Endodermal cell (in vitro differentiated cells): ENCODE measurements around the gene P4HA1. TPM values are rescaled to one million over a fixed set of nuclear protein-coding genes. Genes with fewer than 3 reads are reported as not detected.

Source experiments
- DNase-seq: peaks from one replicate; pipeline ENCODE4 v3.0.0-alpha.2; 2017
- H3K27ac ChIP-seq: 2 replicates; pipeline ENCODE4 v1.5.1; 2013; ENCODE audit warnings: mild to moderate bottlenecking, low read depth, low read length, moderate library complexity
- H3K27me3 ChIP-seq: 2 replicates; pipeline ENCODE4 v1.6.1; 2013; ENCODE audit warnings: mild to moderate bottlenecking, low read length, moderate library complexity; ENCODE audit not compliant: insufficient read depth, control insufficient read depth, poor library complexity, severe bottlenecking
- H3K36me3 ChIP-seq: 2 replicates; pipeline ENCODE4 v1.7.0; 2013; ENCODE audit warnings: mild to moderate bottlenecking, low read length, moderate library complexity; ENCODE audit not compliant: control insufficient read depth, insufficient read depth
- H3K4me1 ChIP-seq: one replicate; pipeline ENCODE4 v1.7.0; 2013; ENCODE audit warnings: low read length; ENCODE audit not compliant: control insufficient read depth, insufficient read depth
- H3K4me3 ChIP-seq: 2 replicates; pipeline ENCODE4 v1.5.1; 2013; ENCODE audit warnings: mild to moderate bottlenecking, low read length, moderate library complexity
- H3K9ac ChIP-seq: 2 replicates; pipeline ENCODE4 v1.6.1; 2013; ENCODE audit warnings: mild to moderate bottlenecking, low read length, moderate library complexity; ENCODE audit not compliant: poor library complexity, severe bottlenecking; ENCODE audit errors: extremely low read depth
- H3K9me3 ChIP-seq: 2 replicates; pipeline ENCODE4 v1.6.1; 2013; ENCODE audit warnings: mild to moderate bottlenecking, low read length, moderate library complexity; ENCODE audit not compliant: control insufficient read depth
- H3K27ac Mint-ChIP-seq: 2 replicates; pipeline ENCODE4 v1.8.0; 2020; ENCODE audit warnings: mixed read lengths
- H3K27me3 Mint-ChIP-seq: 2 replicates; pipeline ENCODE4 v1.8.0; 2021; ENCODE audit warnings: mild to moderate bottlenecking, mixed read lengths; ENCODE audit not compliant: insufficient read depth
- H3K36me3 Mint-ChIP-seq: 2 replicates; pipeline ENCODE4 v1.8.0; 2020; ENCODE audit warnings: low read depth, mixed read lengths
- H3K4me1 Mint-ChIP-seq: 2 replicates; pipeline ENCODE4 v1.8.0; 2020; ENCODE audit warnings: mixed read lengths
- H3K4me3 Mint-ChIP-seq: 2 replicates; pipeline ENCODE4 v1.8.0; 2020; ENCODE audit warnings: mild to moderate bottlenecking, moderate library complexity, mixed read lengths
- H3K9me3 Mint-ChIP-seq: 2 replicates; pipeline ENCODE4 v1.8.0; 2020; ENCODE audit warnings: mild to moderate bottlenecking, mixed read lengths
- WGBS, 2 experiments: methylation state at CpG; one replicate each; pipeline versions ENCODE4 v1.1.5 to v1.1.7; 2013; ENCODE audit warnings: missing lambda C conversion rate in 2 of 2, mixed read lengths in 1 of 2; ENCODE audit not compliant: insufficient coverage in 1 of 2, insufficient read length in 1 of 2; 5-methylcytosine and 5-hydroxymethylcytosine counted together
- total RNA-seq, 2 donors: library from RNA; stranded (reverse); fragmentation: NEBNext Ultra II Directional in 1 of 2; extraction: Animal tissue kit (Norgen Biotek cat#: 25700) in 1 of 2; gene quantifications; 2 replicates in 1 of 2; 3 replicates in 1 of 2; pipeline ENCODE4 v1.2.1, GENCODE V29; 2021
- TF ChIP-seq, protein P1 (sequence below): fragments of 200-600 bp; sonication (generic); conservative IDR thresholded peaks from 2 replicates; pipeline ENCODE4 v1.5.0; 2021; ENCODE audit warnings: antibody characterized with exemption, mild to moderate bottlenecking

The P4HA1 gene
- total RNA-seq, 2 donors from 2014 or later, result 45.1 to 46.9 TPM

DNA sequence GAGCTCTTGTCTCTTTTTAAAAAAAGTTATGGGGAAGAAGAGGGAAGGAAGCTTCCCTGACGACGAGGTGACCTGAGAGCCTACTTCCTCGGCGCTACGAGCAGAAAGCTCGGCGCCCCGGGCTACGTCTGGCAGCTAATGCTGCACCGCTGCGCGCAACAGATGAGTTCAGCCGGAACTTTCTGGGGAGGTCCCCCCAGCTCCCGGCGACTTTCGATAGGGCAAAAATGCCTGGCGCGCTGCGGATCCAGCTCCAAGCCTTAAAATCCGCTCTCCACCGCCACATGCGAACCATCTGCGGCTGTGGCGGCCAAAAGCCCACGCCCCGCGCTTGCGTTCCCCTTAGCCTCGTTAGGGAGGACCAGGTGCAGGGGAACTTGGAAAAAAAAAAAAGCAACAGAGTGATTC is 621 bp downstream of the P4HA1 start:
- Histone ChIP-seq H3K27me3 (no peaks in the 10 kb centered on the region), H3K4me3 (peak overlapping the region; percentile 98), H3K4me1 (no peaks in the 10 kb centered on the region), H3K9me3 (no peaks in the 10 kb centered on the region), H3K36me3 (no peaks in the 10 kb centered on the region), H3K27ac (peak overlapping the region; percentile 81), H3K9ac (peak overlapping the region; percentile 92)
- DNase-seq, result peak; percentile 88
- Mint-ChIP-seq H3K27me3 (no peaks in the 10 kb centered on the region), H3K4me1 (peaks cover 15% of the 10 kb centered on the region), H3K4me3 (peak overlapping the region; percentile 95), H3K9me3 (no peaks in the 10 kb centered on the region), H3K27ac (peak overlapping the region; percentile 87), H3K36me3 (no peaks in the 10 kb centered on the region)
- TF ChIP-seq, protein P1, sequence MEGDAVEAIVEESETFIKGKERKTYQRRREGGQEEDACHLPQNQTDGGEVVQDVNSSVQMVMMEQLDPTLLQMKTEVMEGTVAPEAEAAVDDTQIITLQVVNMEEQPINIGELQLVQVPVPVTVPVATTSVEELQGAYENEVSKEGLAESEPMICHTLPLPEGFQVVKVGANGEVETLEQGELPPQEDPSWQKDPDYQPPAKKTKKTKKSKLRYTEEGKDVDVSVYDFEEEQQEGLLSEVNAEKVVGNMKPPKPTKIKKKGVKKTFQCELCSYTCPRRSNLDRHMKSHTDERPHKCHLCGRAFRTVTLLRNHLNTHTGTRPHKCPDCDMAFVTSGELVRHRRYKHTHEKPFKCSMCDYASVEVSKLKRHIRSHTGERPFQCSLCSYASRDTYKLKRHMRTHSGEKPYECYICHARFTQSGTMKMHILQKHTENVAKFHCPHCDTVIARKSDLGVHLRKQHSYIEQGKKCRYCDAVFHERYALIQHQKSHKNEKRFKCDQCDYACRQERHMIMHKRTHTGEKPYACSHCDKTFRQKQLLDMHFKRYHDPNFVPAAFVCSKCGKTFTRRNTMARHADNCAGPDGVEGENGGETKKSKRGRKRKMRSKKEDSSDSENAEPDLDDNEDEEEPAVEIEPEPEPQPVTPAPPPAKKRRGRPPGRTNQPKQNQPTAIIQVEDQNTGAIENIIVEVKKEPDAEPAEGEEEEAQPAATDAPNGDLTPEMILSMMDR, result no peak
- 0% methylated on average over 24 to 29 of the region's 29 CpGs for WGBS, 2 experiments

DNA sequence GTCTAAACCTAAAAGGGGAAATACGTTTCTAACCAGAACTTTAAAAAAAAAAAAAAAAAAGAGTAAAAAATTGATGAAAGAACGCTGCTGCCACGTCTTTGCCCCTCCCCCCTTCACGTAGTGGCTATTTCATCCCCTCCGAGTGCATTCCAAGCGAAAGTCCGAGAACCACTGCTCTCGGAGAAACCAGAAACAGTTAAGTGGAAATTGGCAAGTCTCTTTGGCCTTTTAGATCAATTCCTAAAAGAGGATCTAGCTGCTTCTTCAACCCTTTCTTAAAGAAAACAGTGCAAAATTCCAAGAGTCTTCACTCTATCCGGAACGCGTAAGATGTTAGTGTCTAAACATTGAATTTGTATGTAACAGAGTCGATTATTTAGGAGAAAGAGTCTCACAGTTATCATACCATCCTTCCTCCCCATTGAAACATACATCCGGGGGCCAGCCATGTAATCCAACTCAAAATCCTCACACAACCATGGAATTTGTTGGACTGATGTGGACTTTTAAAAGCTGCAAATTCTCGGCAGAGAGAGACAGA is 1.1 kb downstream of the P4HA1 start:
- H3K27me3 ChIP-seq, result no peaks in the 10 kb centered on the region
- WGBS, 2 experiments, result 0% methylated on average over 8 to 12 of the region's 14 CpGs
- Mint-ChIP-seq H3K9me3 (no peaks in the 10 kb centered on the region), H3K36me3 (no peaks in the 10 kb centered on the region), H3K4me1 (peaks cover 15% of the 10 kb centered on the region), H3K27ac (peak overlapping the region; percentile 87), H3K27me3 (no peaks in the 10 kb centered on the region), H3K4me3 (peak overlapping the region; percentile 95)
- H3K4me3 ChIP-seq, result peak overlapping the region; percentile 98
- peak overlapping the region; percentile 92 for H3K9ac ChIP-seq
- H3K4me1 ChIP-seq, result no peaks in the 10 kb centered on the region
- TF ChIP-seq, protein P1, result no peak
- no peaks in the 10 kb centered on the region for H3K36me3 ChIP-seq
- H3K9me3 ChIP-seq, result no peaks in the 10 kb centered on the region
- H3K27ac ChIP-seq, result peak overlapping the region; percentile 63
- peak; percentile 66 for DNase-seq

DNA sequence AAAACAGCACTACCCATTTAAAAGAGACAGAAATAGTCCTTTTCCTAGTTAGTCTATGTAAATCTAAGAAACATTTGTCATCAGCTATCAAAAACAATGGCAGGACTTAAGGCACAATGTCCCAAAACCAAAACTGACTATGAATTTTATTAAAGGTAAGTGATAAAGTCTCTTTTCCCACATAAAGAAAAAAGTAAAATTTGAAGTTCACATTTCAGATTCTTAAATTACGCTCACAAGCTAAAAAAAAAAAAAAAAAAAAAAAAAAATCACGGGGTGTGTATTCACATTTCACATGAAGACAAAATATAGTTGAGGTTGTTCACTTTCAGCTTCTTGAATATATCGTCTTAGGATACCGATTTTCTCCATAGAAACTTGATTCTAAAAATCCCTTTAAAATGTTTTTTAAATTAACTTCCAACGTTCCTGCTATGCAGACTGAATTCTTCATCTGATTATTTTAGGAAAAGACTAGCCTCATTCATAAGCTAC is 1.6 kb downstream of the P4HA1 start:
- H3K36me3 Mint-ChIP-seq, result no peaks in the 10 kb centered on the region
- no peaks in the 10 kb centered on the region for H3K9me3 ChIP-seq
- TF ChIP-seq, protein P1, result no peak
- WGBS, 2 experiments, result 0 to 2% methylated on average over 2 to 4 of the region's 5 CpGs
- H3K4me1 Mint-ChIP-seq, result peaks cover 15% of the 10 kb centered on the region
- no peak overlapping the region for H3K27ac ChIP-seq
- peak overlapping the region; percentile 98 for H3K4me3 ChIP-seq
- H3K27me3 ChIP-seq, result no peaks in the 10 kb centered on the region
- no peaks in the 10 kb centered on the region for H3K4me1 ChIP-seq
- no peaks in the 10 kb centered on the region for H3K27me3 Mint-ChIP-seq
- no peak for DNase-seq
- H3K9me3 Mint-ChIP-seq, result no peaks in the 10 kb centered on the region
- H3K27ac Mint-ChIP-seq, result peak overlapping the region; percentile 87
- peak overlapping the region; percentile 95 for H3K4me3 Mint-ChIP-seq
- no peaks in the 10 kb centered on the region for H3K36me3 ChIP-seq
- H3K9ac ChIP-seq, result peak overlapping the region; percentile 92
